Large intestine (tissue), 12 donors: ENCODE data around the gene TMEM106A. TPM values are rescaled to one million over a fixed set of nuclear protein-coding genes. Genes with fewer than 3 reads are reported as not detected.
"Not testable (repeated sequence)": the region's sequence is repeated elsewhere in the genome, so short reads cannot be mapped to it uniquely, and the experiment has no call there.

Experiments
- DNase-seq, 2 donors: peaks; one replicate each; pipeline versions ENCODE4 v3.0.0 to v3.0.0-alpha.2; 2013
- H3K27ac ChIP-seq: one replicate; pipeline ENCODE4 v1.5.1; 2013; ENCODE audit warnings: low read length
- H3K27me3 ChIP-seq: 2 replicates; pipeline ENCODE4 v1.6.1; 2013; ENCODE audit warnings: low read length; ENCODE audit not compliant: control insufficient read depth, insufficient read depth
- H3K36me3 ChIP-seq: 2 replicates; pipeline ENCODE4 v1.6.1; 2013; ENCODE audit warnings: low read length; ENCODE audit not compliant: control insufficient read depth, insufficient read depth
- H3K4me1 ChIP-seq: one replicate; pipeline ENCODE4 v1.6.1; 2013; ENCODE audit warnings: low read length; ENCODE audit not compliant: control insufficient read depth, insufficient read depth
- H3K4me3 ChIP-seq: one replicate; pipeline ENCODE4 v1.5.1; 2013; ENCODE audit warnings: low read length
- H3K9me3 ChIP-seq: one replicate; pipeline ENCODE4 v1.6.1; 2013; ENCODE audit warnings: mild to moderate bottlenecking, low read depth, low read length, moderate library complexity; ENCODE audit not compliant: control insufficient read depth
- WGBS: methylation state at CpG from one replicate; pipeline ENCODE4 v1.1.5; 2013; ENCODE audit warnings: low lambda C conversion rate; ENCODE audit not compliant: insufficient coverage; 5-methylcytosine and 5-hydroxymethylcytosine counted together
- long read RNA-seq, 11 donors: transcript quantifications; one replicate each; lab custom pipeline, GENCODE V29; 2026
- polyA plus RNA-seq: library from polyadenylated mRNA; unstranded; fragments of 120-200 nt; gene quantifications from one replicate; pipeline ENCODE4 v1.2.1, GENCODE V29; 2013

Gene TMEM106A
- 49.0 TPM for polyA plus RNA-seq
- long read RNA-seq, donor 1, partial matches to known transcripts = 0 of 3 reads
- long read RNA-seq, donor 1, other reads (novel, unspliced or antisense) = 0 of 3 reads
- long read RNA-seq, donor 2, partial matches to known transcripts = 0 of 6 reads
- long read RNA-seq, donor 2, other reads (novel, unspliced or antisense) = 0 of 6 reads
- long read RNA-seq, donor 3 = 0 reads
- long read RNA-seq, donor 4, partial matches to known transcripts = 0 of 1 reads
- long read RNA-seq, donor 4, other reads (novel, unspliced or antisense) = 0 of 1 reads
- long read RNA-seq, donor 5, partial matches to known transcripts = 0 of 1 reads
- long read RNA-seq, donor 5, other reads (novel, unspliced or antisense) = 0 of 1 reads
- long read RNA-seq, donor 6, transcript TMEM106A-208 (9 exons, 3,266 nt) = major isoform, 5 of 6 reads
- long read RNA-seq, donor 6, partial matches to known transcripts = 0 of 6 reads
- long read RNA-seq, donor 6, other reads (novel, unspliced or antisense) = 0 of 6 reads
- long read RNA-seq, donor 7 = 0 reads
- long read RNA-seq, donor 8, transcript TMEM106A-208 (9 exons, 3,266 nt) = major isoform, 6 of 8 reads
- long read RNA-seq, donor 8, partial matches to known transcripts = 0 of 8 reads
- long read RNA-seq, donor 8, other reads (novel, unspliced or antisense) = 0 of 8 reads
- long read RNA-seq, donor 9, partial matches to known transcripts = 0 of 3 reads
- long read RNA-seq, donor 9, other reads (novel, unspliced or antisense) = 0 of 3 reads
- long read RNA-seq, donor 10, partial matches to known transcripts = 0 of 3 reads
- long read RNA-seq, donor 10, other reads (novel, unspliced or antisense) = 0 of 3 reads
- long read RNA-seq, donor 11, partial matches to known transcripts = 0 of 5 reads
- long read RNA-seq, donor 11, other reads (novel, unspliced or antisense) = 0 of 5 reads

- peaks cover 38% of the 10 kb centered on the region for H3K4me1 ChIP-seq
- H3K9me3 ChIP-seq = no peaks in the 10 kb centered on the region
- H3K27me3 ChIP-seq = no peaks in the 10 kb centered on the region
- WGBS = no CpG with 5 or more reads among the region's 54 CpGs
- peak; percentile 80 to 90 for DNase-seq
- H3K27ac ChIP-seq = peak within 1 kb of the TSS; percentile 95
- H3K4me3 ChIP-seq = peak within 1 kb of the TSS; percentile 78
- peaks cover 51% of the 10 kb centered on the region for H3K36me3 ChIP-seq
Observed at GRCh38 chr17:43211480-43212402, at the start of gene TMEM106A. Gene TMEM106A, plus strand, starts transcription at chr17:43211875. Its CDS starts 1,167 bp downstream, at chr17:43213042.

- not testable (repeated sequence) for H3K27ac ChIP-seq, H3K36me3 ChIP-seq, H3K9me3 ChIP-seq, H3K4me3 ChIP-seq, DNase-seq, H3K27me3 ChIP-seq
- H3K4me1 ChIP-seq = peaks cover 16% of the 10 kb centered on the region
Observed at GRCh38 chr17:43165971-43166370, 45.7 kb upstream of the TMEM106A start.

- DNase-seq = peak in 1 of 2 donors; percentile 38
- Histone ChIP-seq H3K4me1 (peaks cover 28% of the 10 kb centered on the region), H3K27me3 (no peaks in the 10 kb centered on the region), H3K9me3 (no peaks in the 10 kb centered on the region), H3K4me3 (peak overlapping the region; percentile 79), H3K36me3 (no peaks in the 10 kb centered on the region), H3K27ac (peak overlapping the region; percentile 94)
- WGBS = no CpG with 5 or more reads among the region's 29 CpGs
Observed at GRCh38 chr17:43169561-43170139, 42.0 kb upstream of the TMEM106A start.

- WGBS = no CpG with 5 or more reads among the region's 27 CpGs
Observed at GRCh38 chr17:43170140-43170765, 41.4 kb upstream of the TMEM106A start.

GRCh38 chr17:43170766-43171585 is 40.7 kb upstream of the TMEM106A start, which contains the start of gene NBR1:
Gene NBR1, plus strand, starts transcription at chr17:43171214. Its CDS starts 4,586 bp downstream, at chr17:43175800.
- peaks cover 40% of the 10 kb centered on the region for H3K4me1 ChIP-seq
- DNase-seq = peak; percentile 99

More at GRCh38 chr17:43170140-43170765, 41.4 kb upstream of the TMEM106A start:
- DNase-seq = peak; percentile 97 to 99
- no peaks in the 10 kb centered on the region for H3K9me3 ChIP-seq
- H3K36me3 ChIP-seq = no peaks in the 10 kb centered on the region
- H3K27me3 ChIP-seq = no peaks in the 10 kb centered on the region
- H3K27ac ChIP-seq = peak overlapping the region; percentile 94
- H3K4me3 ChIP-seq = peak overlapping the region; percentile 79
- H3K4me1 ChIP-seq = peaks cover 32% of the 10 kb centered on the region

GRCh38 chr17:43171586-43172487 is 39.8 kb upstream of the TMEM106A start:
- DNase-seq = peak; percentile 60 to 77
- Histone ChIP-seq H3K9me3 (no peaks in the 10 kb centered on the region), H3K27me3 (no peaks in the 10 kb centered on the region), H3K27ac (peak overlapping the region; percentile 94), H3K4me1 (peaks cover 44% of the 10 kb centered on the region), H3K4me3 (peak overlapping the region; percentile 79), H3K36me3 (peaks cover 2% of the 10 kb centered on the region)
- WGBS = 0% methylated on average over 1 of the region's 12 CpGs

More at GRCh38 chr17:43170766-43171585, 40.7 kb upstream of the TMEM106A start, which contains the start of gene NBR1:
- H3K36me3 ChIP-seq = no peaks in the 10 kb centered on the region
- H3K27ac ChIP-seq = peak within 1 kb of the TSS; percentile 94
- no peaks in the 10 kb centered on the region for H3K9me3 ChIP-seq
- WGBS = 4% methylated on average over 4 of the region's 41 CpGs
- H3K4me3 ChIP-seq = peak within 1 kb of the TSS; percentile 79
- no peaks in the 10 kb centered on the region for H3K27me3 ChIP-seq

- H3K4me3 ChIP-seq = no peak overlapping the region
- peaks cover 36% of the 10 kb centered on the region for H3K4me1 ChIP-seq
- WGBS = 44% methylated on average over 3 of the region's 4 CpGs
- DNase-seq = peak in 1 of 2 donors; percentile 8
- no peaks in the 10 kb centered on the region for H3K27me3 ChIP-seq
- H3K27ac ChIP-seq = peak overlapping the region; percentile 85
- H3K36me3 ChIP-seq = peaks cover 32% of the 10 kb centered on the region
- H3K9me3 ChIP-seq = no peaks in the 10 kb centered on the region
Observed at GRCh38 chr17:43175213-43176118, 36.2 kb upstream of the TMEM106A start.
